Right kidney (tissue), 1 donor: ENCODE measurements around the gene SMIM44.
"Not testable (repeated sequence)": the region's sequence is repeated elsewhere in the genome, so short reads cannot be mapped to it uniquely, and the experiment has no call there.

Source experiments
- DNase-seq: peaks from one replicate; pipeline ENCODE4 v3.0.0-alpha.2; 2016

Gene SMIM44

DNA sequence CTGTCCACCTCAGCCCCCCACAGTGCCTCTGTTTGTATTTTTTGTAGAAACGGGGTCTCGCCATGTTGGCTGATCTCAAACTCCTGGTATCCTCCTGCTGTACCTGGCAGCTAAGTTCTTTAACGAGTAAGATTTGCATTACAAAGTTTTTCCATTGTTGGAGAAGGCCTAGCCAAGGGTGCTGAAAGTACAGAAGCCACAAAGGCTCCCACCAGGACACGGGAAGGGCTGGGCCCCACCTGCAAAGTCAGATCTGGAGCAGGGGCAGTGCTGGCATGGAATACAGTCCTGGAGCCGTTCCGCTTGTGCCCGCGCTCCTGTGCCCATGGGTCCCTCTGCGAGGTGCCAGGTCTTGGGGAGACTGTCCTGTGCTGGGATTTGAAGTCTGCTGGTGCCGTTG is 35.0 kb upstream of the SMIM44 start:
- DNase-seq, result no peak

DNA sequence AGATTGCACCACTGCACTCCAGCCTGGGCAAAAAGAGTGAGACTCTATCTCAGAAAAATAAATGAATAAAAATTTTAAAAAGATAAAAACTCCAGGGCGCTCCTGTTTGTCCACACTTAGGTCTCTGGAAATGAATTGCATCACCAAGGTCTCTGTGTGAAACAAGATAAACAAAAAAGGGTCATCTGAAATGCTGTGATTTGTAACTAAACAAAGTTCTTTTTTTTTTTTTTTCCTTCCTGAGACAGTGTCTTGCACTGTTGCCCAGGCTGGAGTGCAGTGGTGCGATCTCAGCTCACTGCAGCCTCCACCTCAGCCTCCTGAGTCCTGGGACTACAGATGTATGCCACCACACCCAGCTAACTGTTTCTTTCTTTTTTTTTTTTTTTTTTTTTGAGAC is 34.4 kb upstream of the SMIM44 start:
- DNase-seq, result no peak

GRCh38 chr19:3516675-3517207 is 33.5 kb upstream of the SMIM44 start:
- DNase-seq, result no peak

DNA sequence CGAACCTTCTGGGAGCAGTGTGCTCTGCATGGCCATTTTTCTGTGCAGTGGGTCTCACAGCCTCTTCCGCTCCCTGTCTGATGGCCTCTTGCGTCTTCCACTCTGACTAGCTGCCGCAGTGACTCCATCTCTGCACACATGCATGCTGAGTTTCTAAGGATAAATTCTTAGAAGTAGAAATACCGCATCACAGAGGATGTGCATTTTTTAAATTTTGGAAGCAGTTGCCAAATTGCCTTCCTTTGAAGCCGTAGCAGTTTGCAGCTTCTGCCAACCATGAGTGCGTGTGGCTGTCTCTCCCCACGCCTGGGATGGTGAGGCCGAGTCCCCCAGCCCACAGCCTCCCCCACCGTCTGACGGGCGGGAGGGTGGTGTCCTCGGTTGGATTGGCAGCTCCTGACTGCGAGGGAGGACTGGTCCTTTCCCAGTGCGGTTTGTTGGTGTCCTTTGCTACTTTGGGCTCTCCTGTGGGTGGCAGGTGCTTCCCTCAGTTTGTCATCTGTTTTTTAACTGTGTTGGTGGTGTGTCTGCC is 32.7 kb upstream of the SMIM44 start:
- DNase-seq, result no peak

DNA sequence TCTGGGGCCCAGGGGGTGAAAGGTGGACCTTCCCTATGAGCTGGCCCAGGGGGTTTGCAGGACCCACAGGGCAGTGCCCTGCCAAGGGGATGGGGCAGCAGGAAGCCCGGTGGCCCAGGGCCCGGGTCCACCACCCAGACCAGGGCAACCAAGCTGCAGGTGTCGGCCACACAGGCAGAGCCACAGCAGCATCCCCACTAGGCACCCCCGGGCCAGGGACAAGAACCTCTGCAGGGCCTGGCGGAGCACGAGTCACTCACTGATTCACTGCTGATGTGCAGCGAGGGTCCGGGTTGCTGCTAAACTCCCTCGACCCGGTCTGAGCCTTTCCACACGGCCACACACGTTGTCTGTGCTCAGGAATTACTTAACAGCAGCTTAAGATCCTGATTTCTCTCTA is 31.7 kb upstream of the SMIM44 start:
- no peak for DNase-seq

- DNase-seq, result no peak
These were observed 30.2 kb upstream of the SMIM44 start for GRCh38 chr19:3513229-3514140.

DNA sequence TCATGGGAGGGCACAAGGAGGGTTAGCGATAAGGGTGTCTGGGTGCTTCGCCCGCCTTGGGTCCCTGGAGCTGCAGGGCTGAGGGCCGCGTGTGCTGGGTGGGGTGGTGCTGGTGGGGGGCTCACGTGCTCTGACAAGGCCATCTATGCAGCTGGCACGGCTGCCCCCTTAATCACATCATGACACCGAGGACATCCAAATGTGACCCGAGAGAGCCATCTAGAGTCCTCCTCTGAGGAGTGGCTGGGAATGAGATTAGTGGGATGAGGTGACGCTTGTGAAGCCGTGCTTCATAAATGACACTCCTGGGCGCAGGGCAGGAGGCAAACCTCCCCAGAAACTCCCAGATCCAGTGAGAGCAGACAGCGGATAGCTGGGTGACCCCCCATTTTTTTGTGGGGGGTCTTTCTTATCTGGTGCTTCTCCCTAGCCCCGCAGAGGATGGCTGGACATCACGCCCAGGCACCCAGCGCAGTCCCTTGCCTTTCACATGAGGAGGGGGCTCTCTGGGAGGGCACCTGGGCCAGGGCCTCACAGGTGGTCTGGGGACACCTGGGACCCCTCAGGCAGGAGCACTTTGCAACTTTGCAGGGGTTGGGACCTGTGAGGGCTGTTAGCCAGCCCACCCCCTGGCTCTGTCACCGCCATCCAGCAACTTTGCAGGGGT is 29.5 kb upstream of the SMIM44 start:
- no peak for DNase-seq

- no peak for DNase-seq
These were observed 28.4 kb upstream of the SMIM44 start for GRCh38 chr19:3511506-3512251.

GRCh38 chr19:3510727-3511126 is 27.5 kb upstream of the SMIM44 start:
- DNase-seq, result no peak

- no peak for DNase-seq
These were observed 26.3 kb upstream of the SMIM44 start for GRCh38 chr19:3509566-3509989.

GRCh38 chr19:3508771-3509535 is 25.7 kb upstream of the SMIM44 start:
- DNase-seq, result no peak

DNA sequence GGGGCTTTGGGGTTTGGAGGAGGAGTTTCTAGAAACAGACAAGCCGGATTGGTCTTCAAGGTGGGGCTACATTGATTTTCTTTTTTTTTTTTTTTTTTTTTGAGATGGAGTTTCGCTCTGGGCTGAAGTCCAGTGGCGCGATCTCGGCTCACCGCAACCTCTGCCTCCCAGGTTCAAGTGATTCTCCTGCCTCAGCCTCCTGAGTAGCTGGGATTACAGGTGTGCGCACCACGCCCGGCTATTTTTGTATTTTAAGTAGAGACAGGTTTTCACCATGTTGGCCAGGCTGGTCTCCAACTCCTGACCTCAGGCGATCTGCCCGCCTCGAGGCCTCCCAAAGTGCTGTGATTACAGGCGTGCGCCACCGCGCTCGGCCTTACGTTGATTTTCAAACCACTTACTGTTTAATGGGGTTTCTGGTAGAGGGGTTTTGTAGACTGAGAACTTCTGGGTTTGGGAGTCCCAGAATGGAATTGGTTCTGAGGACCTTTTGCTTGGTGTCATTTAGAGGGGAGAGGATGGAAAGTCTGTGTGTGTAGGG is 24.9 kb upstream of the SMIM44 start:
- DNase-seq, result not testable (repeated sequence)

- DNase-seq, result peak; percentile 43
These were observed 24.3 kb upstream of the SMIM44 start for GRCh38 chr19:3507371-3508120.

DNA sequence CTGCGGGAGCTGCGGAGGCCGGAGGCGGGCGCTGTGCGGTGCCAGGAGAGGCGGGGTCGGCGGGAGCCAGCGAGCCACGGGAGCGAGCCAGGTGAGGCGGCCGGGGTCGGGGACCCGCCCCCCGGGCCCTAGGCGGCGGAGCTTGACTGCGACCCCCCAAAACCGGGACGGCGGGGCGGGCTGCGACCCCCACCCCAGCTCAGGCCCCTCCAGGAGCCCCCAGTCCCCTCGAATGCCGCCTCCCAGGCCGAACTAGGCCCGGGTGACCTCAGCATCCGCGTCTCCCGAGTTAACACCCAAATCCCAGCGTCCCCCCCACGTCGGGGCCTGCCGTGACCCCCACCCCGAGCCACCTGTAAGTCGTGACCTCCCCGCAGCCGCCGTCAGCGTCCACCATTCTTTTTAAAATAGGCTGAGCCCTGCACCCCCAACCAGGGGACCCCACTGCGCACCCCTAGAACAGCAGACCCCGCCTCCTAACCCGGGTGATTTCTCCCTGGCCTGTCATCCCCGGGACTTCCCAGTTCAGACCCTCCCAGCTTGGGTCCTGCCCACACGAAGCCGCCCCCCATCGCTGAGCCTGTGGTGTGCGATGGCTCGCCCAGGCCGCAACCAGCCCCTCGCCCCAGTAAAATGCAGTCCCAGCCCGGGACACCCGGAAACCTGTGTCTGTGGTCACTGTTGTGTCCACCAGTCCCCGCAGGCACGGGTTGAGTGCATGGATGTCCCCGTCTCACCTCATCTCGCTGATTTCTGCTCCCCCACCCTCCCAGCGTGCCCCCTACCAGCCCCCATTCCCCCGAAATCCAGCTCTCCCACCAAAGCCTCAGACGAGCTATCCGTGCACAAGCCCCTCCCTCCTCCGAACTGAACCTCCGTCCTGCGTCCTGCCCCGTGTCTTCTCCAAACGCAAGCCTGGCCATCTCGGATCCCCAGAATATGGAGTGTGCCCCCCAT is 23.4 kb upstream of the SMIM44 start:
- DNase-seq, result peak; percentile 37

GRCh38 chr19:3505598-3506383 is 22.6 kb upstream of the SMIM44 start, which contains the start of gene FZR1:
FZR1 (plus strand) TSS chr19:3506311; CDS start chr19:3522990, 16,679 bp downstream.
- DNase-seq, result peak; percentile 87

- DNase-seq, result no peak
These were observed 21.5 kb upstream of the SMIM44 start for GRCh38 chr19:3504735-3505134.

- DNase-seq, result no peak
These were observed 19.9 kb upstream of the SMIM44 start for GRCh38 chr19:3503036-3503572.

GRCh38 chr19:3501780-3502179 is 18.5 kb upstream of the SMIM44 start:
- DNase-seq, result no peak
